Activated CD8-positive, alpha-beta memory T cell treated with anti-CD3 and anti-CD28 coated beads for 48 hours (primary cell): ENCODE results near the gene DTNBP1.

Source experiments
- DNase-seq, 3 experiments: peaks; one replicate each; pipeline ENCODE4 v3.0.0-alpha.2; 2020; ENCODE audit warnings: low read depth in 2 of 3, low spot score in 2 of 3

The DTNBP1 gene

GRCh38 chr6:15516923-15517560 is 145.8 kb downstream of the DTNBP1 start:
- no peak for DNase-seq

- DNase-seq, result no peak
These were observed 146.4 kb downstream of the DTNBP1 start for GRCh38 chr6:15516378-15516777.

- no peak for DNase-seq
These were observed 147.0 kb downstream of the DTNBP1 start for GRCh38 chr6:15515660-15516375.

GRCh38 chr6:15515226-15515625 is 147.6 kb downstream of the DTNBP1 start:
- DNase-seq, result no peak

GRCh38 chr6:15513801-15514711 is 148.8 kb downstream of the DTNBP1 start:
- no peak for DNase-seq

- DNase-seq, result no peak
These were observed 149.6 kb downstream of the DTNBP1 start for GRCh38 chr6:15513131-15513771.

- no peak for DNase-seq
These were observed 150.1 kb downstream of the DTNBP1 start for GRCh38 chr6:15512721-15513120.

- no peak for DNase-seq
These were observed 150.7 kb downstream of the DTNBP1 start for GRCh38 chr6:15512126-15512525.

GRCh38 chr6:15511248-15512125 is 151.3 kb downstream of the DTNBP1 start:
- DNase-seq, result no peak

- no peak for DNase-seq
These were observed 152.1 kb downstream of the DTNBP1 start for GRCh38 chr6:15510536-15511247.

- DNase-seq, result no peak
These were observed 152.7 kb downstream of the DTNBP1 start for GRCh38 chr6:15510121-15510520.

GRCh38 chr6:15509335-15509933 is 153.4 kb downstream of the DTNBP1 start:
- no peak for DNase-seq

- DNase-seq, result no peak
These were observed 153.9 kb downstream of the DTNBP1 start for GRCh38 chr6:15508931-15509330.

- DNase-seq, result no peak
These were observed 154.4 kb downstream of the DTNBP1 start for GRCh38 chr6:15508441-15508871.

- no peak for DNase-seq
These were observed 155.1 kb downstream of the DTNBP1 start for GRCh38 chr6:15507746-15508145.

GRCh38 chr6:15507221-15507620 is 155.6 kb downstream of the DTNBP1 start:
- DNase-seq, result no peak

GRCh38 chr6:15506066-15506465 is 156.8 kb downstream of the DTNBP1 start:
- DNase-seq, result no peak

GRCh38 chr6:15505463-15505918 is 157.3 kb downstream of the DTNBP1 start:
- no peak for DNase-seq
